Measurements from ENCODE around the gene APMAP. TPM values are rescaled to one million over a fixed set of nuclear protein-coding genes. Genes with fewer than 3 reads are reported as not detected.
"Not testable (repeated sequence)": the region's sequence is repeated elsewhere in the genome, so short reads cannot be mapped to it uniquely, and the experiment has no call there.

APMAP gene
- total RNA-seq, 1 donor from 2014 or later = 81.3 TPM

DNA sequence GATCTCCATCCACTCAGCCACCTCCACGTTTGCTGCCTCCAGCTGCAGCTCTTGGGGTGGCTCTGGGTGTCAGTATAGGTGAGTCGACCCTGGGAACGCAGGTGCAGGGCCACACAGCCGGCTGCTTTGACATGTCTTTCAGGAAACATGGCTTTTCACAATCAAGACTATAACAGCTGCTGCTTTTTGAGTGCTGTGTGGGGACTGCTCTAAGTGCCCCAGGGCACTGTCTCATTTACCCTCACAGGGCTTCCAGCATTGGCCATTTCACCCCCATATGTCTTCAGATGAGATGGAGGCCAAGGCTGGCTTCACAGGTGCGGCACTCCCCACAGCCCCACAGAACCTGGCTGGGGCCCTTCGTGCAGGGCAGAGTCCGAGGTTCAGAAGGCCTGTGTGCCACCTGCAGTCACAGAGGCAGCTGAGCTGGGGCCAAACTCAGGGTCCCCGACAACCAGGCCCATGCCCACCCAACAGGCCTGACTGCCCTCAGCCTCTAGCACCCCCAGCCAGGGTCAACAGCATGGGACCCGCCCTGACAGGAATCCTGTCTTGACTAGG lies 58.4 kb downstream of the APMAP start:
- H3K4me1 Mint-ChIP-seq (ENCODE audit: low read depth) = peaks cover 17% of the 10 kb centered on the region
- no peak overlapping the region for H3K4me3 Mint-ChIP-seq (ENCODE audit: low read depth)
- peaks cover 1% of the 10 kb centered on the region for H3K36me3 Mint-ChIP-seq (ENCODE audit: insufficient read depth)
- no peaks in the 10 kb centered on the region for H3K9me3 Mint-ChIP-seq (ENCODE audit: low read depth)
- DNase-seq (ENCODE audit: low spot score, unreplicated experiment) = no peak
- TF ChIP-seq, protein P1, sequence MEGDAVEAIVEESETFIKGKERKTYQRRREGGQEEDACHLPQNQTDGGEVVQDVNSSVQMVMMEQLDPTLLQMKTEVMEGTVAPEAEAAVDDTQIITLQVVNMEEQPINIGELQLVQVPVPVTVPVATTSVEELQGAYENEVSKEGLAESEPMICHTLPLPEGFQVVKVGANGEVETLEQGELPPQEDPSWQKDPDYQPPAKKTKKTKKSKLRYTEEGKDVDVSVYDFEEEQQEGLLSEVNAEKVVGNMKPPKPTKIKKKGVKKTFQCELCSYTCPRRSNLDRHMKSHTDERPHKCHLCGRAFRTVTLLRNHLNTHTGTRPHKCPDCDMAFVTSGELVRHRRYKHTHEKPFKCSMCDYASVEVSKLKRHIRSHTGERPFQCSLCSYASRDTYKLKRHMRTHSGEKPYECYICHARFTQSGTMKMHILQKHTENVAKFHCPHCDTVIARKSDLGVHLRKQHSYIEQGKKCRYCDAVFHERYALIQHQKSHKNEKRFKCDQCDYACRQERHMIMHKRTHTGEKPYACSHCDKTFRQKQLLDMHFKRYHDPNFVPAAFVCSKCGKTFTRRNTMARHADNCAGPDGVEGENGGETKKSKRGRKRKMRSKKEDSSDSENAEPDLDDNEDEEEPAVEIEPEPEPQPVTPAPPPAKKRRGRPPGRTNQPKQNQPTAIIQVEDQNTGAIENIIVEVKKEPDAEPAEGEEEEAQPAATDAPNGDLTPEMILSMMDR (IDR thresholded peaks at IDR 0.05; ENCODE audit: unreplicated experiment) = no peak
- no peaks in the 10 kb centered on the region for H3K27me3 Mint-ChIP-seq
- H3K27ac Mint-ChIP-seq = no peak overlapping the region

DNA sequence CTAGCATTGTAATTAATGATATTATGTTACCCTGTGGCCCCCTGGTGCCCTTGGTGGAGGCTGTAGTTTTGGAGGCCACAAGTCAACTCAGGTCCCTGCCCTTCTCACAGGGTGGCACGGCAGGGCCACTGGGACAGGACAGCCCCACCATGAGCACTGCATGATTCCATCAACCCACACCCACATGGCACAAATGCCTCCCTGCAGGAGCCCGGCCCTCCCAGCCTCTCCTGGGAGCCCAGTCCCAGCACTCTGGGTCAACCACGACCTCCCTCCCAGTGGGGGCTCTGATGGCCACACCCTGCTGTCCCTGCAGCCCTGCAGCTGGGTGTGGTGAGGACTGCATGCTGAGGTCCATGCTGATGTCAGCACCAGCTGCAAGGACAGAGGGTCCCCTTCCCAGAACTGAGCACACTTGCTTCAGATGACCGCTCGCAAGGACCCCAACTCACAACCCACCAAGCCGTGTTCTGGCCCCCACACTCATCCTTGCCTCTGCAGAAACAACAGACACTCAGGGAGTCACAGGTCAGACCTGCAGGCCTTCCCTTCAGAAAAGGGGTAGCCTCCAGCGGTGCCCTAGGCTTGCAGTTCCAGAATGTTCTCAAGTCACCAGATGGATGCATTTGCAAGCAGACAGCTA lies 59.2 kb downstream of the APMAP start:
- Mint-ChIP-seq H3K9me3 (ENCODE audit: low read depth) (no peaks in the 10 kb centered on the region), H3K36me3 (ENCODE audit: insufficient read depth) (peaks cover 1% of the 10 kb centered on the region), H3K4me1 (ENCODE audit: low read depth) (peaks cover 19% of the 10 kb centered on the region), H3K27me3 (no peaks in the 10 kb centered on the region), H3K27ac (no peak overlapping the region), H3K4me3 (ENCODE audit: low read depth) (no peak overlapping the region)
- TF ChIP-seq, protein P1 (IDR thresholded peaks at IDR 0.05; ENCODE audit: unreplicated experiment) = no peak
- DNase-seq (ENCODE audit: low spot score, unreplicated experiment) = no peak

DNA sequence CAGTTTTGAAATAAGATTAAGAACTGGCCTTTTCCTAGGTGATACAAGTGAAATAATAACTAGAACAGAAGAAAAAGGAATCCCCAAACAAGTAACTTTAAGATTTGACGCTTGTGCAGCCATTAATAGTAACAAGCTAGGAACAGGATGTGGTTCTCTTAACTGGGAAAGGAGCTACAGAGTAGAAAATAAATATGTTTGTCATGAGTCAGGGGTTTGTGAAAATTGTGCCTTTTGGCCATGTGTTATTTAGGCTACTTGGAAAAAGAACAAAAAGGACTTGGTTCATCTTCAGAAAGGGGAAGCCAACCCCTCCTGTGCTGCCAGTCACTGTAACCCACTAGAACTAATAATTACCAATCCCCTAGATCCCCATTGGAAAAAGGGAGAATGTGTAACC lies 60.7 kb downstream of the APMAP start:
- peaks cover 19% of the 10 kb centered on the region for H3K4me1 Mint-ChIP-seq (ENCODE audit: low read depth)
- H3K27me3 Mint-ChIP-seq; H3K27ac Mint-ChIP-seq; H3K9me3 Mint-ChIP-seq (ENCODE audit: low read depth); DNase-seq (ENCODE audit: low spot score, unreplicated experiment); H3K36me3 Mint-ChIP-seq (ENCODE audit: insufficient read depth); H3K4me3 Mint-ChIP-seq (ENCODE audit: low read depth): not testable (repeated sequence)

DNA sequence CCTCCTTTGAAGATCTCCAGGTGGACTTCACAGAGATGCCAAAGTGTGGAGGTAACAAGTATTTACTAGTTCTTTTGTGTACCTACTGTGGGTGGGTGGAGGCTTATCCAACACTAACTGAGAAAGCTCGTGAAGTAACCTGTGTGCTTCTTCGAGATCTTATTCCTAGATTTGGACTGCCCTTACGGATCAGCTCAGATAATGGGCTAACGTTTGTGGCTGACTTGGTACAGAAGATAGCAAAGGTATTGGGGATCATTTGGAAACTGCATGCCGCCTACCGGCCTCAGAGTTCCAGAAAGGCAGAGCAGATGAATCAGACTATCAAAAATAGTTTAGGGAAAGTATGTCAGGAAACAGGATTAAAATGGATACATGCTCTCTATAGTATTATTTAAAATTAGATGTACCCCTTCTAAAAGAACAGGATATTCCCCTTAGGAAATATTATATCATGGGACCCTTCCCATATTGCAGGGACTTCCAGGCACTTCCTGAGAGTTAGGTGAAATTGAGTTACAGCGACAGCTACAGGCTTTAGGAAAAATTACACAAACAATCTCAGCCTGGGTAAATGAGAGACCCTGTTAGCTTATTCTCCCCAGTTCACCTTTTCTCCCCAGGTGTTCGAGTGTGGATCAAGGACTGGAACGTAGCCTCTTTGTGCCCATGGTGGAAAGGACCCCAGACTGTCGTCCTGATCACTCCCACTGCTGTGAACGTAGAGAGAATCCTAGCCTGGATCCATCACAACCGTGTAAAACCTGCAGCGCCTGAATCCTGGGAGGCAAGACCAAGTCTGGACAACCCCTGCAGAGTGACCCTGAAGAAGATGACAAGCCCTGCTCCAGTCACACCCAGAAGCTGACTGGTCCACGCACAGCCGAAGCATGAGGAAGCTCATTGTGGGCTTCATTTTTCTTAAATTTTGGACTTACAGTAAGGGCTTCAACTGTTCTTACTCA lies 61.5 kb downstream of the APMAP start:
- H3K36me3 Mint-ChIP-seq (ENCODE audit: insufficient read depth); DNase-seq (ENCODE audit: low spot score, unreplicated experiment); H3K27me3 Mint-ChIP-seq; H3K9me3 Mint-ChIP-seq (ENCODE audit: low read depth): not testable (repeated sequence)
- TF ChIP-seq, protein P1 (IDR thresholded peaks at IDR 0.05; ENCODE audit: unreplicated experiment) = peak; percentile 66
- H3K27ac Mint-ChIP-seq = peak overlapping the region; percentile 99
- H3K4me1 Mint-ChIP-seq (ENCODE audit: low read depth) = peaks cover 19% of the 10 kb centered on the region
- H3K4me3 Mint-ChIP-seq (ENCODE audit: low read depth) = peak overlapping the region; percentile 58

DNA sequence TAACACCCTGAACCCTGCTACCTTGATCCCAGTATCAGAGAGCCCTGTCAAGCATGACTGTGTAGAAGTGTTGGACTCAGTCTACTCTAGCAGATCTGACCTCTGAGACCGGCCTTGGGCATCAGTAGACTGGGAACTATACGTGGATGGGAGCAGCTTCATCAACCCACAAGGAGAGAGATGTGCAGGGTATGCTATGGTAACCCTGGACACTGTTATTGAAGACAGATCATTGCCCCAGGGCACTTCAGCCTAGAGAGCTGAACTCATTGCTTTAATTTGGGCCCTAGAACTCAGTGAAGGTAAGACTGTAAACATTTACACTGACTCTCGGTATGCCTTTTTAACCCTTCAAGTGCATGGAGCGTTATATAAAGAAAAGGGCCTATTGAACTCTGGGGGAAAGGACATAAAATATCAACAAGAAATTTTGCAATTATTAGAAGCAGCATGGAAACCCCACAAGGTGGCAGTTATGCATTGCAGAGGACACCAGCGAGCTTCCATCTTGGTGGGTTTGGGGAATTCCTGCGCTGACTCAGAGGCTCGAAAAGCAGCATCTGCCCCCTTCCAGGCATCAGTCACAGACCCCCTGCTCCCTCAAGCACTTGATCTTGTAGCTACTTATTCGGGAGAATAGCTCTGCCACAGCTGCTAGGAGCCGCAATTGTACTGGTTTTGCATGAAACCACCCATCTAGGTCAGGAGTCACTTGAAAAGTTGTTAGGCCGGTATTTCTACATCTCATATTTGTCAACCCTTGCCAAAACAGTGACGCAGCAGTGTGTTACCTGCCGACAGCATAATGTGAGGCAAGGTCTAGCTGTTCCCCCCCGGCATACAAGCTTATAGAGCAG lies 62.5 kb downstream of the APMAP start:
- H3K4me1 Mint-ChIP-seq (ENCODE audit: low read depth) = peaks cover 19% of the 10 kb centered on the region
- not testable (repeated sequence) for H3K9me3 Mint-ChIP-seq (ENCODE audit: low read depth); H3K36me3 Mint-ChIP-seq (ENCODE audit: insufficient read depth); H3K27me3 Mint-ChIP-seq
- peak overlapping the region; percentile 58 for H3K4me3 Mint-ChIP-seq (ENCODE audit: low read depth)
- DNase-seq (ENCODE audit: low spot score, unreplicated experiment) = peak; percentile 40
- peak overlapping the region; percentile 99 for H3K27ac Mint-ChIP-seq

DNA sequence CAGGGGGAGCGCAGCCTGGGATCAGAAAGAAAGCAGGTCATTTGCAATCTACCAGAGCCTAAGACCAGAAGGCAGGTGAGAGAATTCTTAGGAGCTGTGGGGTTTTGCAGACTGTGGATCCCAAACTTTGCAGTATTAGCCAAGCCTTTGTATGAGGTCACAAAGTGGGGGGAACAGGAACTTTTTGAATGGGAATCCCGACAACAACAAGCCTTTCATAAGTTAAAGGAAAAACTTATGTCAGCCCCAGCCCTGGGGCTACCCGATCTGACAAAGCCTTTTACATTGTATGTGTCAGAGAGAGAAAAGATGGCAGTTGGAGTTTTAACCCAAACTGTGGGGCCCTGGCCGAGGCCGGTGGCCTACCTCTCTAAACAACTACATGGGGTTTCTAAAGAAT lies 63.3 kb downstream of the APMAP start:
- Mint-ChIP-seq H3K27ac (peak overlapping the region; percentile 80), H3K4me1 (ENCODE audit: low read depth) (peaks cover 19% of the 10 kb centered on the region)
- not testable (repeated sequence) for H3K27me3 Mint-ChIP-seq; H3K4me3 Mint-ChIP-seq (ENCODE audit: low read depth); H3K36me3 Mint-ChIP-seq (ENCODE audit: insufficient read depth); DNase-seq (ENCODE audit: low spot score, unreplicated experiment); H3K9me3 Mint-ChIP-seq (ENCODE audit: low read depth)

DNA sequence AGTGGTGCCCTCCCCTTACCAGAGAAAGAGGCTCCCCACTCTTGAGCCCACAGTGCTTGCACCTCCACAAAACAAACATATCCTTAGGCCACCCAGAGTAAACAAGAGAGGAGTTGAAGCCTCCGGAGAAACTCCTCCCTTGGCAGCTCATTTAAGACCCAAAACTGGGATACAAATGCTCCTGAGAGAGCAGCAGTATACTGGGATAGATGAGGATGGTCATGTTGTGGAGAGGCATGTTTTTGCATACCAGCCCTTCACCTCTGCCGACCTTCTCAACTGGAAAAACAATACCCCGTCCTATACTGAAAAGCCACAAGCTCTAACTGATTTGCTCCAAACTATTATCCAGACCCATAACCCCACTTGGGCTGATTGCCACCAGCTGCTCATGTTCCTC lies 71.8 kb downstream of the APMAP start:
- not testable (repeated sequence) for H3K4me1 Mint-ChIP-seq (ENCODE audit: low read depth); H3K27ac Mint-ChIP-seq; DNase-seq (ENCODE audit: low spot score, unreplicated experiment); H3K27me3 Mint-ChIP-seq; H3K4me3 Mint-ChIP-seq (ENCODE audit: low read depth); H3K9me3 Mint-ChIP-seq (ENCODE audit: low read depth); H3K36me3 Mint-ChIP-seq (ENCODE audit: insufficient read depth)

DNA sequence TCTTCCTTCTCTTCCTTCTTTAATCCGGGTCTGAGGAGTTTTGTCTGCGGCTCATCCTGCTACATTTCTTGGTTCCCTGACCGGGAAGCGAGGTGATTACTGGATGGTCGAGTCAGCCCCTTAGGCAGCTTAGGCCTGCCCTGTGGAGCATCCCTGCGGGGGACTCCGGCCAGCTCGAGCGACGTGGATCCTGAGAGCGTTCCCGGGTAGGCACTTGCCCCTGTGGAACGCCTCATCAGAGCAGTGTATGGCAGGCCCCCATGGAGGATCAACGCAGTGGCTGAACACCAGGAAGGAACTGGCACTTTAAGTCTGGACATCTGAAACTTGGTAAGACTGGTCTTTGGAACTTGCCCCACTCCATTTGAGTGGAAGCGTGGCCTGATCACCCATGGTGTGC lies 72.9 kb downstream of the APMAP start:
- not testable (repeated sequence) for H3K4me1 Mint-ChIP-seq (ENCODE audit: low read depth); H3K36me3 Mint-ChIP-seq (ENCODE audit: insufficient read depth); H3K27ac Mint-ChIP-seq; H3K9me3 Mint-ChIP-seq (ENCODE audit: low read depth); H3K27me3 Mint-ChIP-seq; H3K4me3 Mint-ChIP-seq (ENCODE audit: low read depth); DNase-seq (ENCODE audit: low spot score, unreplicated experiment)
